Stimulated activated naive B cell treated with anti-CD40 and anti-IgM and Interleukin-4, amounts not matched to agents 10 μg/mL and 1 μg/mL and 100 μg/mL, for 72 hours (primary cell): Measurements from ENCODE around the gene SERPIND1.
"Not testable (repeated sequence)": the region's sequence is repeated elsewhere in the genome, so short reads cannot be mapped to it uniquely, and the experiment has no call there.

ENCODE experiments used
- ATAC-seq, 2 donors: fragments of 150-1000 bp; cut with Tn5 transposase; replicated peaks; 2 replicates each; pipeline ENCODE4 v1.10.0; 2021; ENCODE audit warnings: moderate library complexity in 1 of 2
- DNase-seq: peaks from one replicate; pipeline ENCODE4 v3.0.0; 2021
- H3K27ac Mint-ChIP-seq: one replicate; pipeline ENCODE4 v1.8.0; 2022; ENCODE audit warnings: mild to moderate bottlenecking, mixed read lengths
- H3K27me3 Mint-ChIP-seq, 2 donors: one replicate each; pipeline ENCODE4 v1.8.0; 2022; ENCODE audit warnings: mixed read lengths in 2 of 2
- H3K36me3 Mint-ChIP-seq, 2 donors: one replicate each; pipeline ENCODE4 v1.8.0; 2022; ENCODE audit warnings: mixed read lengths in 2 of 2, mild to moderate bottlenecking in 1 of 2
- H3K4me1 Mint-ChIP-seq, 2 donors: one replicate each; pipeline ENCODE4 v1.8.0; 2022; ENCODE audit warnings: mixed read lengths in 2 of 2, mild to moderate bottlenecking in 1 of 2
- H3K4me3 Mint-ChIP-seq, 2 donors: one replicate each; pipeline ENCODE4 v1.8.0; 2022; ENCODE audit warnings: mild to moderate bottlenecking in 2 of 2, mixed read lengths in 2 of 2, moderate library complexity in 1 of 2
- H3K9me3 Mint-ChIP-seq, 2 donors: one replicate each; pipeline ENCODE4 v1.8.0; 2022; ENCODE audit warnings: mixed read lengths in 2 of 2, mild to moderate bottlenecking in 1 of 2

Gene SERPIND1, protein sequence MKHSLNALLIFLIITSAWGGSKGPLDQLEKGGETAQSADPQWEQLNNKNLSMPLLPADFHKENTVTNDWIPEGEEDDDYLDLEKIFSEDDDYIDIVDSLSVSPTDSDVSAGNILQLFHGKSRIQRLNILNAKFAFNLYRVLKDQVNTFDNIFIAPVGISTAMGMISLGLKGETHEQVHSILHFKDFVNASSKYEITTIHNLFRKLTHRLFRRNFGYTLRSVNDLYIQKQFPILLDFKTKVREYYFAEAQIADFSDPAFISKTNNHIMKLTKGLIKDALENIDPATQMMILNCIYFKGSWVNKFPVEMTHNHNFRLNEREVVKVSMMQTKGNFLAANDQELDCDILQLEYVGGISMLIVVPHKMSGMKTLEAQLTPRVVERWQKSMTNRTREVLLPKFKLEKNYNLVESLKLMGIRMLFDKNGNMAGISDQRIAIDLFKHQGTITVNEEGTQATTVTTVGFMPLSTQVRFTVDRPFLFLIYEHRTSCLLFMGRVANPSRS

GRCh38 chr22:20773793-20774212 lies at the start of gene SERPIND1:
TSS of gene SERPIND1 (plus strand) at chr22:20774113. CDS start at chr22:20779313, 5,200 bp downstream.
- Mint-ChIP-seq H3K27me3 (no peaks in the 10 kb centered on the region), H3K27ac (peak within 1 kb of the TSS; percentile 9), H3K9me3 (no peaks in the 10 kb centered on the region), H3K4me1 (peaks cover 4 to 13% of the 10 kb centered on the region in 2 donors), H3K36me3 (peaks cover 28 to 43% of the 10 kb centered on the region in 2 donors), H3K4me3 (no peak within 1 kb of the TSS)
- no peak for ATAC-seq
- no peak for DNase-seq

- ATAC-seq, result no peak
- Mint-ChIP-seq H3K9me3 (no peaks in the 10 kb centered on the region), H3K4me3 (no peak overlapping the region), H3K27ac (no peak overlapping the region), H3K36me3 (peaks cover 35 to 67% of the 10 kb centered on the region in 2 donors), H3K27me3 (no peaks in the 10 kb centered on the region), H3K4me1 (peaks cover 14 to 16% of the 10 kb centered on the region in 2 donors)
- DNase-seq, result no peak
Measured at GRCh38 chr22:20724676-20725454, 49.0 kb upstream of the SERPIND1 start.

DNA sequence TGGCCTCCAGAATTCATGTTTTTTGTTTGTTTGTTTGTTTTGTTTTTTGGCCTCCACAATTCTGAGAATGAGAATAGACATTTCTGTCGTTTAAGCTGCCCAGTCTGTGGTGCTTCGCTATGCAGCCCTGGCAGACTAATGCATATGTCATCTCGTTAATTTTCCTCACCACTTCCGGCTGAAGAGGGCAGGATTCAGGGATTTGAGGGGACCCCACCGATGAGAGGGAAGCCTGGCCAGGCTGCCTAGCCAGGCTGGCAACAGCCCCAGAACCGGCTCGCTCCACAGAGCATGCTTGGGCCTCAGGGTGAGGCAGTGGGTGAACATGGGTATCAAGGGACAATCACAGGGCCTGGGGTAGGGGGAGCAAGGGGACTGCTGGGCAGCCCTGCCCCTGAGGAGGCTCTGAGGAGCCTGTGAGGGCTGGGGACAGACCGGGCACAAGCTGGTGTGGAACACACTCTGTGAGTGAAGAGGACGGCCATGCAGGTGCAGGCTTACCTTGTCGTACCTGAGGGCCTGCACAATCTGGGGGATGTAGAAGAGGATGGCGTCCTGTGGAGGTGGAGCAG lies 47.8 kb upstream of the SERPIND1 start:
- no peaks in the 10 kb centered on the region for H3K27me3 Mint-ChIP-seq
- ATAC-seq (no peak), DNase-seq (no peak)
- H3K36me3 Mint-ChIP-seq, result peaks cover 33 to 64% of the 10 kb centered on the region in 2 donors
- H3K4me1 Mint-ChIP-seq, result peaks cover 9 to 11% of the 10 kb centered on the region in 2 donors
- no peaks in the 10 kb centered on the region for H3K9me3 Mint-ChIP-seq
- no peak overlapping the region for H3K27ac Mint-ChIP-seq
- H3K4me3 Mint-ChIP-seq, result no peak overlapping the region

DNA sequence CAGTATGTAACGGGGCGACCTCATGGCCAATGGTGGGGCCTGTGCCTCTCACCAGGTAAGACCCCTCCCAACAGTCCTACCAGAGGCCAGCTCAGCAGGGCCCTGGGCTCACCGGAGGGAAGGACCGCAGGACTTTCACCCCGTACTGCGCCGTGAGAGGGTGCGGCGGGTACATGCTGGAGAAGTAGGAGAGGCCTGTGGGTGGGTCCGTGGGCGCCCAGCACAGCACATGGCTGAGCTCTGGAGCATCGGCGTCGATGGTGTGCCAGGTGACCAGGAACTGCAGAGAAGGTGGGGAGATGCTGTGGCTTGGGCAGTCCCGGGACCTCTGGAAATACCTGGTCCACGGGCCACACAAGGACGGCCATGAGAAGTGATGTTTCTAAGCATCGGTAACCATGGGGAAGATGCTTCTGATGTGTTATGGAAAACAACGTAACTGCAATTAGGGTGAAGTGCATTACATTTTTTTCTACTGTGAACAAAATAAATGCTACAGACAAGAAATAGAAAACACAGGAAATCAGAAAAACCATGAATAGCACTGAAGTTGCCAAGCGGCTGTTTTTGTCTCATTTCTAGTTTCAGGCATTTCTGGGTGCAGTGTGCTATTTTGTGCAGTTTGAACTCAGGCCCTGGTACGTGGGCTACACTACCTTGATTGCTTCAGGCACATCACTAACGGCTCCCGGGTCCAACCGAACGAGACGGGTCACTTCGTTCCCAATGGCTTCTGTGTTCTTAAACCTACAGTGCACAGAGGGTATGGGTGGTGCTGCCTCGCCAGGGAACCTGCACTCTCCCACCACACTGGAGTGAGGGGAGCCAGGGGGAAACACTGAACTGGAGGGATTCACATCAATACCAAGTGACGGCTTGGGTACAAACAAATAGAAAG lies 46.5 kb upstream of the SERPIND1 start:
- H3K9me3 Mint-ChIP-seq, result no peaks in the 10 kb centered on the region
- DNase-seq, result no peak
- peaks cover 0 to 2% of the 10 kb centered on the region in 2 donors for H3K4me1 Mint-ChIP-seq
- ATAC-seq, result no peak
- no peaks in the 10 kb centered on the region for H3K27me3 Mint-ChIP-seq
- H3K36me3 Mint-ChIP-seq, result peaks cover 33 to 59% of the 10 kb centered on the region in 2 donors
- peak overlapping the region; percentile 20 for H3K27ac Mint-ChIP-seq
- no peak overlapping the region for H3K4me3 Mint-ChIP-seq

DNA sequence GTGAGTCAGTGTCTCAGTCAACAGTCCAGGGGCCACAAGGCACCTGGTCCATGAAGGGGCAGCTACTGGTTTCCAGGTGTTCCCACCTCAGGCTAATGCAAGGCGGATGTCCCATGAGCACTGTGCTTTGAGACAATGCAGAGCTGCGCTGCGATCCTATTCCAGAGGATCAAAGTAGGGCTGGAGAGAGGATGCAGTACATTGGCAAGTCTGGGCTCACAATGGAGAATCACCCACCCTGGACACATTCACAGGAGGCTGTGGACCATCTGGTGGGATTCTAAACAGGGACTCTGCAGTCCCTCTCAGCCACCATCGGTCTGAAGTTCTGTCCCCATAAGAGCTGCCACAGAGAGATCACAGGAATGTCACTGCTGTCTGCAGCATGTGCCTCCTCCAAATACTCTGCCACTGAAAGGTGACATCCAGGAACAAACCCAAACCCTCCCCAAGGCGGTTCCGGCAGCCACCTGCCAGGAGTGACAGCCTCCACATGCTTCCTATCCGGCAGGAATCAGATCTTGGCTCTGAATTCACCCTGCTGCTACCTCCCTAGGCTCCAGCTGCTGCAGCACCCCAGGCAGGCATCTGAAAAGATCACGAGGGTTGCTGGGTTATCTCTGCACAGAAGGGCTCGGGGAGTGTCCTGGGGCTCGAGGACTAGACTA lies 45.3 kb upstream of the SERPIND1 start:
- Mint-ChIP-seq H3K27me3 (no peaks in the 10 kb centered on the region), H3K36me3 (peaks cover 35 to 58% of the 10 kb centered on the region in 2 donors), H3K4me3 (no peak overlapping the region), H3K4me1 (no peaks in the 10 kb centered on the region), H3K27ac (peak overlapping the region; percentile 47), H3K9me3 (no peaks in the 10 kb centered on the region)
- ATAC-seq, result no peak
- no peak for DNase-seq

- DNase-seq (no peak), ATAC-seq (no peak)
- Mint-ChIP-seq H3K27ac (no peak overlapping the region), H3K9me3 (no peaks in the 10 kb centered on the region), H3K36me3 (peaks cover 35 to 58% of the 10 kb centered on the region in 2 donors), H3K4me3 (no peak overlapping the region), H3K27me3 (no peaks in the 10 kb centered on the region), H3K4me1 (no peaks in the 10 kb centered on the region)
Measured at GRCh38 chr22:20729194-20729593, 44.7 kb upstream of the SERPIND1 start.

- not testable (repeated sequence) for DNase-seq, H3K4me3 Mint-ChIP-seq, ATAC-seq, H3K27ac Mint-ChIP-seq, H3K4me1 Mint-ChIP-seq, H3K27me3 Mint-ChIP-seq, H3K9me3 Mint-ChIP-seq
- peaks cover 27 to 38% of the 10 kb centered on the region in 2 donors for H3K36me3 Mint-ChIP-seq
Measured at GRCh38 chr22:20732431-20732830, 41.5 kb upstream of the SERPIND1 start.

DNA sequence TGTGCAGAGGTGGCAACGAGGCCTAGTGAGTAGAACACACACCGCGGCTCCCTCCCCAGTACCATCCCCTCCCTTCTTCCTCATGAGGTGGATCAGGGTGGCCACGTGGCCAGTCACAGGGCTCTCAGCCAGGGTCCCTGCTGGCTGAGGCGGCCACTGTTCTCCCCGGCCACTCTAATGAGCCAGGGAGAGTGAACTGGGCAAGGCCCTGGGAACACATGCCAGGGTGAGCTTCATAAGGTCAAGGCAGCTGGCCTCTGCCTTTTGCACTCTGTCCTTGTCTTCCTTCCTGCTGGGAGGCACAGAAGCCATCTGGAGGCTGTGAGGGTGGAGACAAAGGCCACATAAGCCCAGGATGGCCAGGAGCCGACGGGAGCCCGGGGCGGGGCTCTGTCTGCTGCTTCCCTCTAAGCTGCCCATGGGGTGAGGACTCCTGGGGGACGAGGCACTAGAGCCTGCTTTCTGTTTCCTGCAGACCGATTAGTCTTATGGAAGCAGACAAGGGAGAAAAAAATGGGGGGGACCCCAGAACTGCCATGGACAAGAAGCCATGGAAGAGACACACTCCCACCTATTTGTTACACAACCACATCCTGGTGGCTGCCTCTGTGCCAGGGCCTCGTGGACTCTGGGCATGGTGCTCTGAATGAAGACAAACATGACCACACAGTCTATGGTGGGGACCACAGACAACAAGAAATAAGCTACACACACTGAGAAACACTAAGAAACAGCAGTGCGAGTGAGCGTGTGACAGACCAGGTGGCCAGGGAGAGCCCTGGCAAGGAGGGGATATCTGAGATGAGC lies 38.4 kb upstream of the SERPIND1 start:
- Mint-ChIP-seq H3K4me1 (peaks cover 3 to 11% of the 10 kb centered on the region in 2 donors), H3K36me3 (peaks cover 31 to 38% of the 10 kb centered on the region in 2 donors)
- not testable (repeated sequence) for H3K4me3 Mint-ChIP-seq, ATAC-seq, H3K27ac Mint-ChIP-seq, H3K9me3 Mint-ChIP-seq, H3K27me3 Mint-ChIP-seq, DNase-seq

- not testable (repeated sequence) for H3K9me3 Mint-ChIP-seq
- H3K4me1 Mint-ChIP-seq, result peaks cover 3 to 11% of the 10 kb centered on the region in 2 donors
- H3K27ac Mint-ChIP-seq, result peak overlapping the region; percentile 22
Measured at GRCh38 chr22:20736891-20737290, 37.0 kb upstream of the SERPIND1 start.

GRCh38 chr22:20738394-20739089 lies 35.4 kb upstream of the SERPIND1 start:
- Mint-ChIP-seq H3K27me3 (no peaks in the 10 kb centered on the region), H3K36me3 (peaks cover 37 to 52% of the 10 kb centered on the region in 2 donors), H3K4me3 (peak overlapping the region in 1 of 2 donors; percentile 20), H3K9me3 (peaks cover 0 to 2% of the 10 kb centered on the region in 2 donors), H3K4me1 (peaks cover 3 to 11% of the 10 kb centered on the region in 2 donors), H3K27ac (peak overlapping the region; percentile 70)
- no peak for DNase-seq
- no peak for ATAC-seq

More at GRCh38 chr22:20736891-20737290, 37.0 kb upstream of the SERPIND1 start:
- H3K36me3 Mint-ChIP-seq, result peaks cover 34 to 48% of the 10 kb centered on the region in 2 donors
- ATAC-seq, H3K27me3 Mint-ChIP-seq, H3K4me3 Mint-ChIP-seq, DNase-seq: not testable (repeated sequence)

GRCh38 chr22:20740222-20740951 lies 33.5 kb upstream of the SERPIND1 start:
- DNase-seq, result no peak
- peaks cover 43 to 64% of the 10 kb centered on the region in 2 donors for H3K36me3 Mint-ChIP-seq
- H3K27me3 Mint-ChIP-seq, result no peaks in the 10 kb centered on the region

More at GRCh38 chr22:20740222-20740951, 33.5 kb upstream of the SERPIND1 start:
- Mint-ChIP-seq H3K4me1 (peaks cover 9 to 24% of the 10 kb centered on the region in 2 donors), H3K4me3 (no peak overlapping the region), H3K27ac (no peak overlapping the region), H3K9me3 (peaks cover 0 to 2% of the 10 kb centered on the region in 2 donors)
- ATAC-seq, result no peak
